ENCODE data around the gene SPON1.

GRCh38 chr11:14110629-14111028 is 148.1 kb downstream of the SPON1 start:
- TF ChIP-seq, protein P1, sequence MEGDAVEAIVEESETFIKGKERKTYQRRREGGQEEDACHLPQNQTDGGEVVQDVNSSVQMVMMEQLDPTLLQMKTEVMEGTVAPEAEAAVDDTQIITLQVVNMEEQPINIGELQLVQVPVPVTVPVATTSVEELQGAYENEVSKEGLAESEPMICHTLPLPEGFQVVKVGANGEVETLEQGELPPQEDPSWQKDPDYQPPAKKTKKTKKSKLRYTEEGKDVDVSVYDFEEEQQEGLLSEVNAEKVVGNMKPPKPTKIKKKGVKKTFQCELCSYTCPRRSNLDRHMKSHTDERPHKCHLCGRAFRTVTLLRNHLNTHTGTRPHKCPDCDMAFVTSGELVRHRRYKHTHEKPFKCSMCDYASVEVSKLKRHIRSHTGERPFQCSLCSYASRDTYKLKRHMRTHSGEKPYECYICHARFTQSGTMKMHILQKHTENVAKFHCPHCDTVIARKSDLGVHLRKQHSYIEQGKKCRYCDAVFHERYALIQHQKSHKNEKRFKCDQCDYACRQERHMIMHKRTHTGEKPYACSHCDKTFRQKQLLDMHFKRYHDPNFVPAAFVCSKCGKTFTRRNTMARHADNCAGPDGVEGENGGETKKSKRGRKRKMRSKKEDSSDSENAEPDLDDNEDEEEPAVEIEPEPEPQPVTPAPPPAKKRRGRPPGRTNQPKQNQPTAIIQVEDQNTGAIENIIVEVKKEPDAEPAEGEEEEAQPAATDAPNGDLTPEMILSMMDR (IDR thresholded peaks at IDR 0.05): no peak
- TF ChIP-seq POLR2A (IDR thresholded peaks at IDR 0.05) (no peak), POLR2AphosphoS5 (IDR thresholded peaks at IDR 0.05) (no peak), EP300 (IDR thresholded peaks at IDR 0.05) (no peak)

All from suprapubic skin (tissue), 4 donors.